Measurements from ENCODE around the gene SELENOO.
A peak's percentile ranks its signal among the peaks of the same experiment; 100 is the strongest.

Gene SELENOO

DNA sequence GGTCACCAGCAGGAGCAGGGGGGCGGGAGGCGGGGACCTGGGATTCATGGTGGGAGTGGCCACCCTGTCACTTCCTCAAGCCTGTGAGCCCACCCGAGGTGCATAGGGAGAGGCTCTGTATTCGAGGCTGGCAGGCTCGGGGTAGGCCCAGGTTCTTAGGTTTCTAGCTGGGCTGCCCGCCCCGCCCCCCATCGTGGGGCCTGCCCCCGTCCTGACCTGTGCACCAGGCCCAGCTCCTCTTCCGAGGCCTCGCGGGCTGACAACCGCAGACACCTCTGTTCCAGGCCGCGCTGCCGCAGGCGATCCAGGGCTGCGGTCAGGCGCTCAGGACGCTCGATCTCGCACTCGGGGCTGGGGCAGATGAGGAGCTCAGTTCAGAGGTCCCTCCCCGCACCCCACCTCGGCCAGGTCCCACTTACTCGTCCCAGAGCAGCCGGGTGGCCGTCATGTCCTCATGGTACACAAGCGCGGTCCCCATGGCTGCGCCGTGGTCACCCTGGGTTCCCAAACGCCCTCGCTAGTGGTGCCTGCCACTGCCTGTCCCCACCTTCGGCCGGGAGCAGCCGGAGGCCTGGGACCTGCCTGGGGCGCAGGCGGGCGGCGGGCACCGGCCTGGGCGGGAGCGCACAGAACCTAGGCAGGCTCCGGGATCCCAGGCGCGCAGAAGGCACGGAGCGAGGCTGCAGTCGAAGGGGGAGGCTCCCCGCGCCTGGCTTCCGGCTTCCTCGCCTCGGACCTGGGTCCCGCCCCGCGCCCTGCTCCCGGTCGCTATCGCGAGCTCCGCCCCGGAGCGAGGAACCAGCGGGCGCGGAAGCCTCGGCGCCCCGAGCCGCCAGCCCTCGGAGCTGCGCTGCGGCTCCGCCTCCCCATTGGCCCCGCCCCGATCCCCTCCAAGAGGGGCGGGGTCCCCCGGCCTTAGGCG lies 50.0 kb downstream of the SELENOO start, which contains the start of gene HDAC10:
Gene HDAC10 (minus strand): TSS at position 711 of the 922 bp plus-strand sequence. CDS start 233 bp downstream, at position 478.
- TF ChIP-seq ZFP30 (CRISPR knock-in tag; IDR thresholded peaks at IDR 0.05) (no peak; the same call in 1 of the 2 replicates), PATZ1 (CRISPR knock-in tag; IDR thresholded peaks at IDR 0.05; ENCODE audit: borderline replicate concordance) (peak; percentile 33; the same call in 1 of the 2 replicates)
- ATAC-seq: peak; percentile 75

DNA sequence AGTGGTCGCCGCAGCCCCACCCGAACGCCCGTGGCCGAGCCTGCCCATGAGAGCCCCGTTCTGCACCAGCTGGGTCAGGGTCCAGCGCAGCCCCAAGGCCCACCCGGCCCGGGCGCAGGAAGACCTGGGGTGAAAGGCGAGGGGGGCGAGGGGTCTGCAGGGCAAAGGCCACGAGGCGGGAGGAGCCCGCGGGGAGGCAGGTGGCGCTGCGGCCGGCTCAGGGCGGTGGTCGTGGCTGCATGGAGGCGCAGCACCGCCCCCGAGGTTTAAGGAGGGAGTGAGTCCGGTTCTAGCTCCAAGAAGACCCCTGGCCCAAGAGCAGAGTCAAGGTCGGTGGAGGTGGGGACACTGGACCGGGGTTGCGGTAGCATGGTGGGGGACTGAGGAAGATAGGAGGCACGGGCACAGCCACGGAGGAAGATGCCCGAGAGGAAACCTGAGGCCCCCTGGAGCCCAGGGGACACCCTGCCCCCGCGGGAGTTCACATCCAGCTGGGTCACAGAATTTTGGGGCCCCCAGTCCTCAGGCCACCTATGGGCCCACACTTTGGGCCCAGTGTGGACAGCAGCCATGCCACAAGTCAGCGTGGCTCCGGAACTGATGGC lies 50.8 kb downstream of the SELENOO start:
- TF ChIP-seq ESRRG (CRISPR knock-in tag; IDR thresholded peaks at IDR 0.05) (no peak), TCF4 (CRISPR knock-in tag; IDR thresholded peaks at IDR 0.05; ENCODE audit: borderline replicate concordance) (no peak), PATZ1 (CRISPR knock-in tag; IDR thresholded peaks at IDR 0.05; ENCODE audit: borderline replicate concordance) (no peak), ZC3H10 (CRISPR knock-in tag; IDR thresholded peaks at IDR 0.05) (no peak), ZFP3 (CRISPR knock-in tag; IDR thresholded peaks at IDR 0.05) (no peak), ZNF70 (CRISPR knock-in tag; IDR thresholded peaks at IDR 0.05) (no peak), RARB (CRISPR knock-in tag; IDR thresholded peaks at IDR 0.05) (no peak), CSDC2 (CRISPR knock-in tag; IDR thresholded peaks at IDR 0.05) (no peak), ZNF565 (CRISPR knock-in tag; conservative IDR thresholded peaks at IDR 0.05; ENCODE audit: low read depth) (no peak), BACH2 (CRISPR knock-in tag; IDR thresholded peaks at IDR 0.05; ENCODE audit: borderline replicate concordance) (no peak), OSR1 (CRISPR knock-in tag; IDR thresholded peaks at IDR 0.05) (no peak), ZFP30 (CRISPR knock-in tag; IDR thresholded peaks at IDR 0.05) (no peak), ARNTL (CRISPR knock-in tag; IDR thresholded peaks at IDR 0.05; ENCODE audit: borderline replicate concordance, low read depth) (no peak), POU6F1 (CRISPR knock-in tag; IDR thresholded peaks at IDR 0.05; ENCODE audit: borderline replicate concordance, low read depth) (no peak), SNAI2 (CRISPR knock-in tag; IDR thresholded peaks at IDR 0.05) (no peak), ISL1 (CRISPR knock-in tag; IDR thresholded peaks at IDR 0.05) (no peak), ZNF8 (CRISPR knock-in tag; IDR thresholded peaks at IDR 0.05) (no peak)
- TF ChIP-seq, protein P1, sequence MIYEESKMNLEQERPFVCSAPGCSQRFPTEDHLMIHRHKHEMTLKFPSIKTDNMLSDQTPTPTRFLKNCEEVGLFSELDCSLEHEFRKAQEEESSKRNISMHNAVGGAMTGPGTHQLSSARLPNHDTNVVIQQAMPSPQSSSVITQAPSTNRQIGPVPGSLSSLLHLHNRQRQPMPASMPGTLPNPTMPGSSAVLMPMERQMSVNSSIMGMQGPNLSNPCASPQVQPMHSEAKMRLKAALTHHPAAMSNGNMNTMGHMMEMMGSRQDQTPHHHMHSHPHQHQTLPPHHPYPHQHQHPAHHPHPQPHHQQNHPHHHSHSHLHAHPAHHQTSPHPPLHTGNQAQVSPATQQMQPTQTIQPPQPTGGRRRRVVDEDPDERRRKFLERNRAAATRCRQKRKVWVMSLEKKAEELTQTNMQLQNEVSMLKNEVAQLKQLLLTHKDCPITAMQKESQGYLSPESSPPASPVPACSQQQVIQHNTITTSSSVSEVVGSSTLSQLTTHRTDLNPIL (CRISPR knock-in tag; IDR thresholded peaks at IDR 0.05; ENCODE audit: low read depth): no peak

GRCh38 chr22:50252082-50253045 lies 51.6 kb downstream of the SELENOO start:
- TF ChIP-seq CSRNP3 (CRISPR knock-in tag; IDR thresholded peaks at IDR 0.05) (no peak), POU6F1 (CRISPR knock-in tag; IDR thresholded peaks at IDR 0.05; ENCODE audit: borderline replicate concordance, low read depth) (no peak)
- ATAC-seq: peak; percentile 77

More for the DNA sequence above, 50.8 kb downstream of the SELENOO start:
- peak; percentile 0; the same call in 2 of the 3 replicates for ATAC-seq
